ENCODE measurements around the gene APOA4. TPM values are rescaled to one million over a fixed set of nuclear protein-coding genes. Genes with fewer than 3 reads are reported as not detected.
A peak's percentile ranks its signal among the peaks of the same experiment; 100 is the strongest.

The APOA4 gene
- total RNA-seq, 1 experiment from 2014 or later = not detected

DNA sequence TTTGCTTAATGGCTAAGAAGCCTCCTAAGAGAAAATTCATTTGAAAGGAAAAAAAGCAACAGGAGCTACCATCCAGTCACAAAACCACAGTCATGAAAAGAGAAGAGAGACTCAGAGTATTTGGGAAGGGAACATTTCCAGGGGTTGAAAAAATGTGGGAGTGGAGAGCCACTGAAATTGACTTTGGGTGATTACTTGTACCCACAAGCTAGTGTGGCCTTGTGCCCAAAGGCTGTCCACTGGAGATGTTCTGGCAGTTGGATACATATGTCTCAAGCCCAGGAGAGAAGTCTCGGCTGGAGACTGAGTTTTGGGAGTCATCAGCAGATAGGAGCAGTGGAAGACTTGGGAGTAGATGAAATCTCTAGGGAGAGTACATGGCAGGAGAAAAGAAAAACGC, 28.3 kb downstream of the APOA4 start:
- H3K36me3 ChIP-seq (ENCODE audit: insufficient read depth, low read length) = no peaks in the 10 kb centered on the region
- no peaks in the 10 kb centered on the region for H3K9me2 ChIP-seq (replicated peaks; ENCODE audit: insufficient read depth, low read length)
- H2AFZ ChIP-seq (ENCODE audit: low read length) = no peak overlapping the region
- no peaks in the 10 kb centered on the region for H3K9me3 ChIP-seq (ENCODE audit: low read length)
- H3K27me3 ChIP-seq (ENCODE audit: low read length) = no peaks in the 10 kb centered on the region
- DNase-seq = no peak
- no peak overlapping the region for H3K4me2 ChIP-seq (ENCODE audit: low read depth, low read length, poor library complexity, severe bottlenecking)
- H3K4me3 ChIP-seq (ENCODE audit: low read length) = no peak overlapping the region
- H4K20me1 ChIP-seq (ENCODE audit: insufficient read depth, low read depth, low read length) = no peaks in the 10 kb centered on the region
- H3K9ac ChIP-seq (ENCODE audit: low read length) = no peak overlapping the region
- H3K79me2 ChIP-seq (ENCODE audit: low read length) = no peaks in the 10 kb centered on the region
- no peak overlapping the region for H3K27ac ChIP-seq (ENCODE audit: low read length)
- no peaks in the 10 kb centered on the region for H3K4me1 ChIP-seq (ENCODE audit: low read length)

DNA sequence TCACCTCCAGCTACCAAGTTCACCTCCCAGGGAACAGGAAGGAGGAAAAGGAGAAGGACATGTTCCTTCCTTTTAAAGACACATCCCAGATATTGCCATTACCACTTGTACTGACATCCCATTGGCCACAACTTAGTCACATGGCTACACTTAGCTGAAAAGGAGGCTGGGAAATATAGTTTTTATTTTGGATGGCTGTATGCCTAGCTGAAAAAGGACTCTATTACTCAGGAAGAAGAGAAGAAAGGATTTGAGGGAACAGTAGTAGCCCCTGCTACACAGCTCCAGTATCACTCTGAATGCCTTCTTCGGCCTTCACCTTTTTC, 29.4 kb downstream of the APOA4 start:
- no peaks in the 10 kb centered on the region for H3K79me2 ChIP-seq (ENCODE audit: low read length)
- H3K4me1 ChIP-seq (ENCODE audit: low read length) = no peaks in the 10 kb centered on the region
- no peaks in the 10 kb centered on the region for H3K9me2 ChIP-seq (replicated peaks; ENCODE audit: insufficient read depth, low read length)
- no peak overlapping the region for H2AFZ ChIP-seq (ENCODE audit: low read length)
- no peaks in the 10 kb centered on the region for H3K9me3 ChIP-seq (ENCODE audit: low read length)
- no peak overlapping the region for H3K9ac ChIP-seq (ENCODE audit: low read length)
- no peaks in the 10 kb centered on the region for H3K27me3 ChIP-seq (ENCODE audit: low read length)
- no peak for DNase-seq
- H4K20me1 ChIP-seq (ENCODE audit: insufficient read depth, low read depth, low read length) = no peaks in the 10 kb centered on the region
- no peaks in the 10 kb centered on the region for H3K36me3 ChIP-seq (ENCODE audit: insufficient read depth, low read length)
- H3K27ac ChIP-seq (ENCODE audit: low read length) = no peak overlapping the region
- H3K4me3 ChIP-seq (ENCODE audit: low read length) = no peak overlapping the region
- H3K4me2 ChIP-seq (ENCODE audit: low read depth, low read length, poor library complexity, severe bottlenecking) = no peak overlapping the region

- Histone ChIP-seq H3K4me2 (ENCODE audit: low read depth, low read length, poor library complexity, severe bottlenecking) (no peak overlapping the region), H3K9me2 (replicated peaks; ENCODE audit: insufficient read depth, low read length) (no peaks in the 10 kb centered on the region)
Measured at GRCh38 chr11:116792869-116793771, 30.0 kb downstream of the APOA4 start.

GRCh38 chr11:116792144-116792868, 30.8 kb downstream of the APOA4 start:
- no peak overlapping the region for H3K27ac ChIP-seq (ENCODE audit: low read length)
- H3K4me3 ChIP-seq (ENCODE audit: low read length) = no peak overlapping the region
- no peaks in the 10 kb centered on the region for H3K27me3 ChIP-seq (ENCODE audit: low read length)
- H3K9me3 ChIP-seq (ENCODE audit: low read length) = no peaks in the 10 kb centered on the region
- no peaks in the 10 kb centered on the region for H3K9me2 ChIP-seq (replicated peaks; ENCODE audit: insufficient read depth, low read length)
- H3K4me2 ChIP-seq (ENCODE audit: low read depth, low read length, poor library complexity, severe bottlenecking) = no peak overlapping the region
- H2AFZ ChIP-seq (ENCODE audit: low read length) = no peak overlapping the region
- H4K20me1 ChIP-seq (ENCODE audit: insufficient read depth, low read depth, low read length) = no peaks in the 10 kb centered on the region
- no peak overlapping the region for H3K9ac ChIP-seq (ENCODE audit: low read length)
- H3K79me2 ChIP-seq (ENCODE audit: low read length) = peaks cover 5% of the 10 kb centered on the region
- no peak for DNase-seq
- H3K36me3 ChIP-seq (ENCODE audit: insufficient read depth, low read length) = no peaks in the 10 kb centered on the region
- H3K4me1 ChIP-seq (ENCODE audit: low read length) = peaks cover 6% of the 10 kb centered on the region

More at GRCh38 chr11:116792869-116793771, 30.0 kb downstream of the APOA4 start:
- Histone ChIP-seq H4K20me1 (ENCODE audit: insufficient read depth, low read depth, low read length) (no peaks in the 10 kb centered on the region), H3K9me3 (ENCODE audit: low read length) (no peaks in the 10 kb centered on the region), H3K27me3 (ENCODE audit: low read length) (no peaks in the 10 kb centered on the region), H3K27ac (ENCODE audit: low read length) (no peak overlapping the region), H3K4me3 (ENCODE audit: low read length) (no peak overlapping the region), H2AFZ (ENCODE audit: low read length) (no peak overlapping the region), H3K79me2 (ENCODE audit: low read length) (no peaks in the 10 kb centered on the region), H3K36me3 (ENCODE audit: insufficient read depth, low read length) (no peaks in the 10 kb centered on the region), H3K9ac (ENCODE audit: low read length) (no peak overlapping the region), H3K4me1 (ENCODE audit: low read length) (peaks cover 5% of the 10 kb centered on the region)
- no peak for DNase-seq

DNA sequence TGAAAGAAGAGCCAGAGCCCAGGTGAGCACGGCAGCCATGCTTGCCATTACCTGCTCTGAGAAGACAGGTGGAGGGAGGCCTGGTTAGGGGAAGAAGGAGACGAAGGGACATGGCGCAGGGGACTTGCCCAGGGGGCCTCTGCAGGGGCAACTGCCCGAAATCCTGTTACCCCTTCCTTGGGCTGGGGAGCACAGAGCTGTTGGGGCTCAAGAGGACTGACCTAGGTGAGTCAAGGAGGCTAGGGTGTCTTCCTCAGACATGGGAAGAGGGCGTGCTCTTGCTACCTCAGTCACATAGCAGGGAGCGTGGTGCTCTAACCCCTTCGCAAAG, 31.3 kb downstream of the APOA4 start, which contains the start of gene APOA5:
Gene APOA5, minus strand, starts transcription at position 67 of the 331 bp plus-strand sequence. Its CDS starts 19 bp downstream, at position 48.
- H3K4me1 ChIP-seq (ENCODE audit: low read length) = peaks cover 9% of the 10 kb centered on the region
- no peak within 1 kb of the TSS for H3K9ac ChIP-seq (ENCODE audit: low read length)
- H3K36me3 ChIP-seq (ENCODE audit: insufficient read depth, low read length) = no peaks in the 10 kb centered on the region
- H3K79me2 ChIP-seq (ENCODE audit: low read length) = peaks cover 10% of the 10 kb centered on the region
- H3K4me2 ChIP-seq (ENCODE audit: low read depth, low read length, poor library complexity, severe bottlenecking) = no peak within 1 kb of the TSS
- DNase-seq = peak; percentile 10
- H4K20me1 ChIP-seq (ENCODE audit: insufficient read depth, low read depth, low read length) = peaks cover 1% of the 10 kb centered on the region; the same call in 1 of the 2 replicates
- no peaks in the 10 kb centered on the region for H3K9me2 ChIP-seq (replicated peaks; ENCODE audit: insufficient read depth, low read length)
- H3K27me3 ChIP-seq (ENCODE audit: low read length) = no peaks in the 10 kb centered on the region
- H3K9me3 ChIP-seq (ENCODE audit: low read length) = no peaks in the 10 kb centered on the region
- H2AFZ ChIP-seq (ENCODE audit: low read length) = no peak within 1 kb of the TSS
- no peak within 1 kb of the TSS for H3K27ac ChIP-seq (ENCODE audit: low read length)
- H3K4me3 ChIP-seq (ENCODE audit: low read length) = no peak within 1 kb of the TSS

GRCh38 chr11:116791002-116791812, 31.9 kb downstream of the APOA4 start:
- no peak overlapping the region for H3K27ac ChIP-seq (ENCODE audit: low read length)
- no peaks in the 10 kb centered on the region for H3K36me3 ChIP-seq (ENCODE audit: insufficient read depth, low read length)
- no peaks in the 10 kb centered on the region for H3K9me3 ChIP-seq (ENCODE audit: low read length)
- H3K27me3 ChIP-seq (ENCODE audit: low read length) = no peaks in the 10 kb centered on the region
- no peaks in the 10 kb centered on the region for H3K9me2 ChIP-seq (replicated peaks; ENCODE audit: insufficient read depth, low read length)
- peak; percentile 74 for DNase-seq
- H4K20me1 ChIP-seq (ENCODE audit: insufficient read depth, low read depth, low read length) = peaks cover 4% of the 10 kb centered on the region; the same call in 1 of the 2 replicates
- H3K4me3 ChIP-seq (ENCODE audit: low read length) = no peak overlapping the region
- H3K79me2 ChIP-seq (ENCODE audit: low read length) = peaks cover 16% of the 10 kb centered on the region
- peaks cover 15% of the 10 kb centered on the region for H3K4me1 ChIP-seq (ENCODE audit: low read length)
- no peak overlapping the region for H2AFZ ChIP-seq (ENCODE audit: low read length)
- no peak overlapping the region for H3K4me2 ChIP-seq (ENCODE audit: low read depth, low read length, poor library complexity, severe bottlenecking)
- H3K9ac ChIP-seq (ENCODE audit: low read length) = no peak overlapping the region

GRCh38 chr11:116790167-116791001, 32.7 kb downstream of the APOA4 start:
- Histone ChIP-seq H3K4me2 (ENCODE audit: low read depth, low read length, poor library complexity, severe bottlenecking) (no peak overlapping the region), H2AFZ (ENCODE audit: low read length) (no peak overlapping the region), H3K36me3 (ENCODE audit: insufficient read depth, low read length) (peaks cover 5% of the 10 kb centered on the region; the same call in 1 of the 2 replicates), H3K9me3 (ENCODE audit: low read length) (no peaks in the 10 kb centered on the region), H3K4me3 (ENCODE audit: low read length) (no peak overlapping the region), H3K9me2 (replicated peaks; ENCODE audit: insufficient read depth, low read length) (no peaks in the 10 kb centered on the region), H4K20me1 (ENCODE audit: insufficient read depth, low read depth, low read length) (peaks cover 4% of the 10 kb centered on the region; the same call in 1 of the 2 replicates), H3K27ac (ENCODE audit: low read length) (no peak overlapping the region), H3K9ac (ENCODE audit: low read length) (no peak overlapping the region), H3K27me3 (ENCODE audit: low read length) (no peaks in the 10 kb centered on the region), H3K4me1 (ENCODE audit: low read length) (peaks cover 15% of the 10 kb centered on the region), H3K79me2 (ENCODE audit: low read length) (peaks cover 22% of the 10 kb centered on the region)
- DNase-seq = no peak

All from Karpas-422 (cell line).